ENCODE results near the gene PPM1H.

DNA sequence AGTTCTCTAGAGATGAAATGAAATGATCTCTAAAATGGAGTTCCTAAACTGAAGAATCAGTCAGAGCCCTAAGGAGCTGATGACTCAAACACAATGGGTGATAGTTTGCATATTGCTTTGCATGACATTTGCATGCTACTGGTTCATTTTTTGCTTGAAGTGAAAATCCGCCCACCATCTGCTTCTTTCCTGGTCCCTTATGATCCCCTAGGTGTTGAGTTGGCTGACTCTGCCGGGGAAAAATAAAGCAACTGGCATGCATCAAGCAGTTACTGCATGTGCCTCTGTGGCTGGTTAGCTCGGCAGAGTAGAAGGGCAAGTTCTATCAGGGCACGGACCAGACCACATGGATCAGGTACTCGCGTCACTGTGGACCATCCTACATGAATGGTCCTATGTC lies 151.1 kb downstream of the PPM1H start:
- no peak for TF ChIP-seq POLR2A (IDR thresholded peaks at IDR 0.05; ENCODE audit: extremely low read depth, insufficient read length)
- no peak for TF ChIP-seq CTCF (IDR thresholded peaks at IDR 0.05; ENCODE audit: low read depth, low read length)
